Mesendoderm (in vitro differentiated cells): Measurements from ENCODE around the gene GNL2.

ENCODE experiments used
- DNase-seq: peaks from one replicate; pipeline ENCODE4 v3.0.0; 2013
- H2AK5ac ChIP-seq: 2 replicates; pipeline ENCODE4 v1.6.1; 2013; ENCODE audit warnings: low read length, inconsistent platforms
- H2BK120ac ChIP-seq: 2 replicates; pipeline ENCODE4 v1.6.1; 2013; ENCODE audit warnings: low read depth, mild to moderate bottlenecking, low read length, moderate library complexity, mixed read lengths
- H2BK15ac ChIP-seq: replicated peaks from 2 replicates; pipeline ENCODE4 v1.6.1; 2013; ENCODE audit warnings: low read depth, mild to moderate bottlenecking, moderate library complexity
- H2BK5ac ChIP-seq: 2 replicates; pipeline ENCODE4 v1.6.1; 2013; ENCODE audit warnings: low read length, inconsistent platforms
- H3K18ac ChIP-seq: 2 replicates; pipeline ENCODE4 v1.6.1; 2013; ENCODE audit warnings: mild to moderate bottlenecking, low read length, mixed read lengths
- H3K23ac ChIP-seq: one replicate; pipeline ENCODE4 v1.6.1; 2013; ENCODE audit warnings: low read length
- H3K27ac ChIP-seq: 2 replicates; pipeline ENCODE4 v1.5.1; 2013; ENCODE audit warnings: low read depth, mild to moderate bottlenecking, inconsistent platforms, low read length, moderate library complexity
- H3K27me3 ChIP-seq: 2 replicates; pipeline ENCODE4 v1.6.1; 2013; ENCODE audit warnings: low read length, control low read depth, mild to moderate bottlenecking, inconsistent platforms; ENCODE audit not compliant: insufficient read depth, poor library complexity
- H3K36me3 ChIP-seq: 2 replicates; pipeline ENCODE4 v1.6.1; 2013; ENCODE audit warnings: low read length, inconsistent platforms; ENCODE audit not compliant: control insufficient read depth, insufficient read depth
- H3K4ac ChIP-seq: one replicate; pipeline ENCODE4 v1.6.1; 2013; ENCODE audit warnings: low read depth, mild to moderate bottlenecking, low read length, moderate library complexity
- H3K4me1 ChIP-seq: 2 replicates; pipeline ENCODE4 v1.6.1; 2013; ENCODE audit warnings: low read depth, low read length, inconsistent platforms; ENCODE audit not compliant: control insufficient read depth
- H3K4me2 ChIP-seq: 2 replicates; pipeline ENCODE4 v1.6.1; 2013; ENCODE audit warnings: low read length
- H3K4me3 ChIP-seq: 2 replicates; pipeline ENCODE4 v1.5.1; 2013; ENCODE audit warnings: mild to moderate bottlenecking, low read length
- H3K56ac ChIP-seq: one replicate; pipeline ENCODE4 v1.6.1; 2013; ENCODE audit warnings: low read length
- H3K79me1 ChIP-seq: 2 replicates; pipeline ENCODE4 v1.6.1; 2013; ENCODE audit warnings: low read length, inconsistent platforms
- H3K79me2 ChIP-seq: 2 replicates; pipeline ENCODE4 v1.6.1; 2013; ENCODE audit warnings: mild to moderate bottlenecking, low read length; ENCODE audit not compliant: control insufficient read depth, insufficient read depth
- H3K9ac ChIP-seq: 2 replicates; pipeline ENCODE4 v1.6.1; 2013; ENCODE audit warnings: low read length, inconsistent platforms
- H4K5ac ChIP-seq: one replicate; pipeline ENCODE4 v1.6.1; 2013; ENCODE audit warnings: low read length
- H4K8ac ChIP-seq: one replicate; pipeline ENCODE4 v1.6.1; 2013; ENCODE audit warnings: low read depth, mild to moderate bottlenecking, control low read depth, low read length, moderate library complexity
- WGBS: extraction: QIAGEN DNeasy Blood & Tissue Kit; methylation state at CpG from one replicate; pipeline ENCODE4 v1.1.7; 2013; ENCODE audit warnings: low lambda C conversion rate, missing lambda C conversion rate; ENCODE audit not compliant: insufficient coverage; ENCODE audit errors: extremely low coverage; 5-methylcytosine and 5-hydroxymethylcytosine counted together

Gene GNL2

DNA sequence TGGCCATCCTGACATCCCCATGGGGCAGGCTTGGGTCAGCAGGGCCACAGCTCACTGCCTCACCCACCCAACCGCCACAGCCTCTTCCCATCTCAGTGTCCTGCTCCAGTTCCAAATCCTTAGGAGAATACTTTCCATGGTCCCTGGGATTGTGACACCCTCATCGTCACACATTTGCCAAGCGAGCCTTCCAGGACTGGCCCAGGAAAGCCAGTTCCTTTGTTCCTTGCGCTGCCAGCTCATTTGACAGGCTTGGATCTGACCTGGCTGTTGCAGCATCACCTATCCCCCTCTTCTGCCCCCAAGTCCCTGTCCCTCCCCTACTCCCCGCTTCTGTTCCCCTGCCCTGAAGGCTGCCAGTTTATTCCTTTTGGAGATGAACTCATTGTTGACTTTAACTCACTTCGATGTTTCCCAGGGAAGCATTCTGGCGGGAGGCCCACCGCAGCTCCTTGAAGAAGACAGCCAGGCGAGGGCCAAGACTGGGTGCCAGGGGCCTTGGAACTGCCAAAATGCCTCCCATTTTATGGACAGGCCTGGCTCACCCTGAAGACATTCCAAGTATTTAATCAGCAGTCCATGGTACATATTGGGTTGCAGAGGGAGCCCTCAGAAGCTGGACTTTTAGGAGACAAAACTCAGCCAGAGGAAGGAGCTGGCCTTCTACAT is 10.2 kb upstream of the GNL2 start:
- H3K4ac ChIP-seq, result no peak overlapping the region
- H3K4me3 ChIP-seq, result no peak overlapping the region
- H3K4me2 ChIP-seq, result no peak overlapping the region
- H4K5ac ChIP-seq, result no peak overlapping the region
- H3K56ac ChIP-seq, result no peak overlapping the region
- H3K4me1 ChIP-seq, result no peaks in the 10 kb centered on the region
- no peak overlapping the region for H2BK5ac ChIP-seq
- no peak overlapping the region for H3K23ac ChIP-seq
- H2BK15ac ChIP-seq, result no peak overlapping the region
- no peaks in the 10 kb centered on the region for H3K79me2 ChIP-seq
- H3K27ac ChIP-seq, result no peak overlapping the region
- no peaks in the 10 kb centered on the region for H3K79me1 ChIP-seq
- WGBS, result no CpG with 5 or more reads among the region's 9 CpGs
- H2BK120ac ChIP-seq, result no peak overlapping the region
- H3K9ac ChIP-seq, result no peak overlapping the region
- H2AK5ac ChIP-seq, result no peak overlapping the region
- no peaks in the 10 kb centered on the region for H3K36me3 ChIP-seq
- H3K27me3 ChIP-seq, result peaks cover 2% of the 10 kb centered on the region
- no peak overlapping the region for H3K18ac ChIP-seq
- no peak for DNase-seq
- no peak overlapping the region for H4K8ac ChIP-seq

DNA sequence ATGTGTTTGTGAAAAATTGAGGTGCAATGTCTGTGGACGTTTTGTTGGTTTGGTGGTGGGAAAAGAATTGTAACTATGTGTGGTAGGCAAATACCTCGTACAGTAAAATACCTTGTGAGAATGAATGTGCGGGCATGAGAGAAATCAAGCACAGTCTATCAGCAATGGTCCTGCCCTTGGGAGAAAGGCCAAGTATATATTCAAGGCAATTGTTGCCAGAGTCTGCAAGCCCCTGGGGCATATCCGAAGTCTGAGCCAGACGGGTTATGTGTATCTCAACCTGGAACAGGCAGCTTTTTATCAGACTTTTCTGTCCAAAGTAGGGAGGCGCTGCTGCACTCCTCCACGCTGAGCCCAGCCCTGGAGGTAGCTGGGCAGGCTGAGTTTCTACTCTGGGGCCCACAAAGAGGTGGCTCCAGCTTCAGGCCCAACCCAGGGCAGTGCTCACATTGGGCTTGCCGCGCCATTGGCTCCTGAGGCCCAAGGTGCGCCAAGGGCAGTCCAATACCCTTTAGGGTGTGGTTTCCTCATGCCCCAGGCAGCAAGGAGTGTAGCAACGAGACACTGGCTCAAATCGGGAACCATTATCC is 9.4 kb upstream of the GNL2 start:
- Histone ChIP-seq H2BK15ac (no peak overlapping the region), H3K27ac (no peak overlapping the region), H3K36me3 (no peaks in the 10 kb centered on the region), H3K18ac (no peak overlapping the region), H3K4me3 (no peak overlapping the region), H3K4me2 (no peak overlapping the region), H3K4ac (no peak overlapping the region), H3K9ac (no peak overlapping the region), H3K4me1 (no peaks in the 10 kb centered on the region), H3K56ac (no peak overlapping the region), H4K5ac (no peak overlapping the region), H3K23ac (no peak overlapping the region), H3K27me3 (peaks cover 2% of the 10 kb centered on the region), H4K8ac (no peak overlapping the region), H2BK120ac (no peak overlapping the region), H3K79me2 (no peaks in the 10 kb centered on the region), H2BK5ac (no peak overlapping the region), H3K79me1 (no peaks in the 10 kb centered on the region), H2AK5ac (no peak overlapping the region)
- WGBS, result 100% methylated on average over 1 of the region's 12 CpGs
- DNase-seq, result peak; percentile 2

DNA sequence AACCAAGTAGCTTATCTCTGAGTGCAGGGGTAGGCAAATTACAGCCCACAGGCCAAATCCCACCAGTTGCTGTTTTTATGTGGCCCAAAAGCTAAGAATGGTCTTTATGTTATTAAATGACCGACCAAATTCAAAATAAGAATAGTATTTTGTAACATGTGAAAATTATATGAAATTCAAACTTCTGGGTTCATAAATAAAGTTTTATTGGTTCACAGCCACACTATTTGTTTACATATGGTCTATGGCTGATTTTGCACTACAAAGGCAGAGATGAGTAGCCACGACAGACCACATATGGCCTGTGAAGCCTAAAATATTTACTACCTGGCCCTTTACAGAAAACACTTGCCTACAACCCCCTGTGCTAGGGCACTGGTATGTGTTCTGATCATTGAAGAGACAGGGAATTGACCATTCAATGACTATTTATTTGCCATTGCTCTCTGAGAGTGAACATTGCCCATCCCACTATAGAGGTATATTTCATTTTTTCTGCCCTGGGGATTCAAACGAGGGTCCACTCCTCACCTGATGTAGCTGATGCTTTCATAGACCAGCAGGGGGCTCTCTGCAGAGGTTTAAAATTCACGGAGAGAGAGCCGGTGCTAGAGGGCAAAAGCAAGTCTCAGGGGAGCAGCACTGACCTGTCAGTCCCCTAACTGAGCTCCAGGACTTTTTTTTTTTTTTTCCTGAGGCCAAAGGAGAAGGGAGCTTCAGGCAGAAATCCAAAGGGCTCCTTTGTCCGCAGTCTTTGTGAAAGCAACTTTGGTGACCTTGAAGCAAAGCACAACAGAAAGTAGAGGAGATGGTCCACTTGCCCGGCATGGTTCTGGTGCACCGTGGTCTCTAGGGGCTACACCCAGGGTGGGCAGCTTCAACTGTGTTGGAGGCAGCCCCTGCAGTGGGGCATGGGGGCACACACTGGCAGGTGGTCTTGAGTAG is 7.3 kb upstream of the GNL2 start:
- Histone ChIP-seq H3K79me2 (no peaks in the 10 kb centered on the region), H3K4me2 (no peak overlapping the region), H3K36me3 (no peaks in the 10 kb centered on the region), H2BK5ac (no peak overlapping the region), H4K5ac (no peak overlapping the region), H2BK15ac (no peak overlapping the region), H3K18ac (no peak overlapping the region), H3K27me3 (no peaks in the 10 kb centered on the region), H3K9ac (no peak overlapping the region), H2BK120ac (no peak overlapping the region), H3K56ac (no peak overlapping the region), H3K4me3 (no peak overlapping the region), H3K4me1 (no peaks in the 10 kb centered on the region), H3K4ac (no peak overlapping the region), H4K8ac (no peak overlapping the region), H3K23ac (no peak overlapping the region), H3K27ac (no peak overlapping the region), H3K79me1 (no peaks in the 10 kb centered on the region), H2AK5ac (no peak overlapping the region)
- peak; percentile 75 for DNase-seq
- WGBS, result no CpG with 5 or more reads among the region's 8 CpGs

DNA sequence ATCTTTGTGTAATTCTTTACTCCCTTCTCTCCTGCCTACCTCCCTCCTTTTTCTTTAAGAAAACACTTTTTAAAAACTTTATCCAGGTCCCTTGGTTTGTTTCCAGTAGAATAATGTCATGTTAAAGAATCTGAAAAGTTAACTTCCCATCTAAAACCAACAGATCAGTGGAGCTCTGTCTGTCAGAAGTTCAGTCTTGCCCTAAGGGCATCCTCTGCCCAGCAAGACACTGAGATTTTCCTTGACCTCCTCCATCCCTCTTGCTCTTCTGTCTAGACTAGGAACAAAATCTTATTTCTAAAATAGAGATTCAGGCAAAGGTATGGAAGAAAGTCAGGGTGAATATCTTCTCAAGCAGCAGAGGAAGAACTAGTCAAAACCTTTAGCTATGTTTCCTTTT is 5.7 kb upstream of the GNL2 start:
- H3K4me1 ChIP-seq, result no peaks in the 10 kb centered on the region
- H3K27ac ChIP-seq, result no peak overlapping the region
- no peaks in the 10 kb centered on the region for H3K79me1 ChIP-seq
- no peak overlapping the region for H3K4me2 ChIP-seq
- no peak overlapping the region for H3K56ac ChIP-seq
- no peak overlapping the region for H3K23ac ChIP-seq
- H2AK5ac ChIP-seq, result no peak overlapping the region
- H4K5ac ChIP-seq, result no peak overlapping the region
- H3K79me2 ChIP-seq, result no peaks in the 10 kb centered on the region
- H3K18ac ChIP-seq, result no peak overlapping the region
- no peak for DNase-seq
- no peak overlapping the region for H3K9ac ChIP-seq
- no peak overlapping the region for H3K4me3 ChIP-seq
- H3K27me3 ChIP-seq, result no peaks in the 10 kb centered on the region
- no peak overlapping the region for H4K8ac ChIP-seq
- H2BK15ac ChIP-seq, result no peak overlapping the region
- H3K4ac ChIP-seq, result no peak overlapping the region
- H2BK5ac ChIP-seq, result no peak overlapping the region
- H3K36me3 ChIP-seq, result no peaks in the 10 kb centered on the region
- H2BK120ac ChIP-seq, result no peak overlapping the region

DNA sequence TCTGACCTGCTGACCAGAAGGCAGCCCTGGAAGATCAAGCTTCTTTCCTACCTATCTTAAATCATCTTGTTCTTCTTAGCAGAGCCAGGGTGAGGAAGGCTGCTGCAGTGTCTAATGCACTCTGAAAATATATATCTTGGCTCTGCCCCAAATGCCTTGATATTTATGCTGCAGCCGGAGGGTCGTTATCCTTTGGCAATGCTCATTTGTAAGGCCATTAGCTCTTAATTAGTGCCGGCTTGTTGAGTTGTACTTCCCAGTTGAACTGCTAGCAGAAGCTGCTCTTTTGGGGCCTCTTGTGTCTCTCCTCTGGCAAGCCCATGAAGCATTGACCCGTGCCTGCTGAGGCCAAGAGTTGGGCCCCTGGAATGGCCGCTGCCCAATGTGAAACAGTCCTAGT is 4.2 kb upstream of the GNL2 start:
- H3K36me3 ChIP-seq, result no peaks in the 10 kb centered on the region
- H3K4me3 ChIP-seq, result no peak overlapping the region
- no peak overlapping the region for H2BK5ac ChIP-seq
- H4K5ac ChIP-seq, result no peak overlapping the region
- no peak overlapping the region for H3K27ac ChIP-seq
- no CpG with 5 or more reads among the region's 5 CpGs for WGBS
- no peak overlapping the region for H3K9ac ChIP-seq
- no peak overlapping the region for H2AK5ac ChIP-seq
- peaks cover 8% of the 10 kb centered on the region for H3K79me2 ChIP-seq
- DNase-seq, result no peak
- H2BK120ac ChIP-seq, result no peak overlapping the region
- no peaks in the 10 kb centered on the region for H3K27me3 ChIP-seq
- no peak overlapping the region for H3K23ac ChIP-seq
- no peak overlapping the region for H4K8ac ChIP-seq
- H3K56ac ChIP-seq, result no peak overlapping the region
- H2BK15ac ChIP-seq, result no peak overlapping the region
- H3K4ac ChIP-seq, result no peak overlapping the region
- no peak overlapping the region for H3K18ac ChIP-seq
- no peaks in the 10 kb centered on the region for H3K79me1 ChIP-seq
- no peak overlapping the region for H3K4me2 ChIP-seq
- no peaks in the 10 kb centered on the region for H3K4me1 ChIP-seq
